MCF 10A (cell line): ENCODE data around the gene DLK1. TPM values are rescaled to one million over a fixed set of nuclear protein-coding genes. Genes with fewer than 3 reads are reported as not detected.

Experiments
- BruUV-seq: library from RNA; stranded (reverse); fragments of 400-500 nt; replicated peaks from 2 replicates; lab custom pipeline; 2021; lab: Mats Ljungman, UMichigan
- CTCF ChIA-PET: fragments of 300-600 bp; sonication (Branson Sonifier 250); formaldehyde crosslinking; extraction: SDS; loops from one replicate; lab custom pipeline; 2021; ENCODE audit warnings: antibody characterized with exemption, inconsistent platforms; lab: Yijun Ruan, JAX
- POLR2A ChIA-PET: fragments of 300-600, 350-650 bp; sonication (Branson Sonifier 250); formaldehyde crosslinking; extraction: SDS; loops from one replicate; lab custom pipeline; 2020; ENCODE audit warnings: antibody characterized with exemption, inconsistent platforms; lab: Yijun Ruan, JAX
- DNase-seq: peaks from one replicate; pipeline ENCODE4 v3.0.0-alpha.2; 2018; ENCODE audit not compliant: unreplicated experiment
- H3K27ac Mint-ChIP-seq: one replicate; pipeline ENCODE4 v1.8.0; 2022; ENCODE audit warnings: mild to moderate bottlenecking, low read depth, mixed read lengths; ENCODE audit not compliant: unreplicated experiment
- H3K27me3 Mint-ChIP-seq: one replicate; pipeline ENCODE4 v1.8.0; 2022; ENCODE audit warnings: mixed read lengths; ENCODE audit not compliant: insufficient read depth, unreplicated experiment
- H3K36me3 Mint-ChIP-seq: one replicate; pipeline ENCODE4 v1.8.0; 2022; ENCODE audit warnings: mild to moderate bottlenecking, moderate library complexity, mixed read lengths; ENCODE audit not compliant: insufficient read depth, unreplicated experiment
- H3K4me1 Mint-ChIP-seq: one replicate; pipeline ENCODE4 v1.8.0; 2022; ENCODE audit warnings: mixed read lengths; ENCODE audit not compliant: insufficient read depth, unreplicated experiment
- H3K4me3 Mint-ChIP-seq: one replicate; pipeline ENCODE4 v1.8.0; 2022; ENCODE audit warnings: mild to moderate bottlenecking, moderate library complexity, mixed read lengths; ENCODE audit not compliant: unreplicated experiment
- H3K9me3 Mint-ChIP-seq: one replicate; pipeline ENCODE4 v1.8.0; 2022; ENCODE audit warnings: mixed read lengths; ENCODE audit not compliant: unreplicated experiment
- CTCF ChIP-seq: fragments of 200-600 bp; IDR thresholded peaks from one replicate; pipeline ENCODE4 v1.8.0; 2022; ENCODE audit warnings: antibody characterized with exemption, mild to moderate bottlenecking; ENCODE audit not compliant: unreplicated experiment
- intact Hi-C: fragments of 100-400 bp; cut with micrococcal nuclease; formaldehyde crosslinking; loops from 2 replicates; pipeline ENCODE4 v1.14.1; 2022
- total RNA-seq: library from RNA; stranded (reverse); gene quantifications from 2 replicates; pipeline ENCODE4 v1.2.3, GENCODE V29; 2022

Gene DLK1
- total RNA-seq, 1 experiment from 2014 or later: not detected

DNA sequence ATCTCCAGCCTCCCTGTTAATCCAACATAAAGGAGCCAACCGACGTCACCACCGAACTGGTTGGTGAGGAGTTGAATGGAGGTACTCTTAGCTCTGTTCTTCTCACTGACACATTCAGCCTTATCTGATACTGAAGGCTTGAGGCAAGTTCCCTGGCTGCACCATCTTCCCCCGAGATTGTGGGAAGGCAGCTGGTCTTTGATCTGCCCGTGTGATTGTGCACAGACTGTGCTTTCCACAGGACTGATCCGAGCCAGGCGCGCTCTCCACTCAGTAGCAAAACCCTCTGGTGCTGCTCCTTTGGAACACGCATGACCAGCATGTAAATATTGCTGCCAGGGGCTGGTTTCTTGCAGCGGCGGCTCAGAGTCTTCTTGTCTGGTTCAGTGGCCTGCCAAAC, 30.1 kb upstream of the DLK1 start:
- ChIA-PET CTCF (interaction anchor here (0.6 to 0.9 kb wide), 2 partner anchors 812 to 815 kb away, joined by 3 read pairs; no protein-coding TSS in a partner anchor), POLR2A (no interaction called here)
- H3K27me3 Mint-ChIP-seq: no peaks in the 10 kb centered on the region
- no peak for DNase-seq
- no peak overlapping the region for H3K4me3 Mint-ChIP-seq
- no peak overlapping the region for H3K27ac Mint-ChIP-seq
- no TSS peak for BruUV-seq
- intact Hi-C loops: no loop called here
- TF ChIP-seq CTCF: no peak
- peaks cover 28% of the 10 kb centered on the region for H3K4me1 Mint-ChIP-seq
- no peaks in the 10 kb centered on the region for H3K9me3 Mint-ChIP-seq
- H3K36me3 Mint-ChIP-seq: no peaks in the 10 kb centered on the region

- Mint-ChIP-seq H3K27ac (no peak overlapping the region), H3K4me3 (no peak overlapping the region), H3K4me1 (peaks cover 13% of the 10 kb centered on the region), H3K27me3 (no peaks in the 10 kb centered on the region), H3K9me3 (no peaks in the 10 kb centered on the region), H3K36me3 (no peaks in the 10 kb centered on the region)
- BruUV-seq: no TSS peak
- intact Hi-C loops: no loop called here
- ChIA-PET CTCF (interaction anchor here (0.7 to 1.2 kb wide), 2 partner anchors 159 to 276 kb away, joined by 3 read pairs; no protein-coding TSS in a partner anchor), POLR2A (no interaction called here)
- DNase-seq: no peak
- TF ChIP-seq CTCF: no peak
Observed at GRCh38 chr14:100698066-100698465, 28.6 kb upstream of the DLK1 start.

DNA sequence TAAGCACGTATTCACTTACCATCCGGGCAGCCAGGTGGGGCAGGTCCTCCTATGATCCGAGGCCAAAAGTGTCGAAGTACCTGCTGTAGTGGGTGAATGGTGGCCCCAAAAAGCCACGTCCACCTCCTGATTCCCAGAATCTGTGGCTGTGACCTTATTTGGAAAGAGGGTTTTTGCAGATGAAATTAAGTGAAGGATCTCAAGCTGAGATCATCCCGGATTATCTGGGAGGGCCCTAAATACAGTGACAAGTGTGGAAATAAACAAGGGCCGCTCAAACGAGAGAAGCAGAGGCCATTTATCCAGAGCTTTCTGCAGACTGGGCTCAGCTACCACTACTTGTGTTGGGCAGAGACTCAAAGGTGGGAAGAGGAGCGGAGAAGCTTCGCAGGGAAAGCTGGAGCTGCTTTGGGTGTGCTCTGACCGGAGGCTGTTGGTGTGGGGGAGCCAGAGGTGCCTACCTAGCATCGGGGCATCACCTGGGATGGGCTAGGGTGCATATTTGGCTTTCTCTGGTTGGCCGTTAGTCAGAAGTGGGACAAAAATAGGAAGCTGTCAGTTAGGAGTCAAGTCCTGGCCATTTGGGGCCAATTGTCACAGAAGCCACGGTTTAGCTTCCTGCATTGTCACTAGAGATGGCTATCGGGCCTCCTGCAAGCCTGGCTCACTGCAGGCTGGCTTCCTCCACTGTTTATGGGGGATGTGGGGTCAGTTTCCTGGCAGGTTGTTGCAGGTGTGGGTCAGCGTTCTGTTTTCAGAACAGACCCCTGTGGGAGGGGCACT, 27.8 kb upstream of the DLK1 start:
- Mint-ChIP-seq H3K4me1 (peaks cover 6% of the 10 kb centered on the region), H3K9me3 (no peaks in the 10 kb centered on the region), H3K36me3 (no peaks in the 10 kb centered on the region), H3K4me3 (no peak overlapping the region), H3K27me3 (no peaks in the 10 kb centered on the region), H3K27ac (no peak overlapping the region)
- BruUV-seq: no TSS peak
- CTCF ChIA-PET: no interaction called here
- intact Hi-C loops: no loop called here
- no peak for TF ChIP-seq CTCF
- POLR2A ChIA-PET: no interaction called here
- no peak for DNase-seq

DNA sequence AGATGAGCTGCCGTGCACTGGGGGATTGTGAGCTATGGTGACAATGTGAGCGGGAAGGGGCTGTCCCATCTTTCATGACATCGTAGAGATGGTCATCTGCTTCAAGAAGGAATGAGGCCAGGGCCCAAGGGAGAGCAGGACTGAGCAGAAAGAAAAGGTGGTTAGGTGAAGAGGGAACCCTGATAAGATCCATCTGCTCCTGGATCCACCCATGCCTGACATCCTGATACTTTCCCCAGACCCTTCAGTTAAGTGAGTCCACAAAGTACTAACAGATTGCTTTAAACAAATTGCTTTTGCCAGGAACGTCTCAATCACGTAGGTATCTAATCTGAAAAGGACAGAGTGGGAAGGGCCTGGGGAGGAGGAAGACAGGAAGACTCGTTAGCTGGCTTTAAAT, 25.4 kb upstream of the DLK1 start:
- Mint-ChIP-seq H3K36me3 (no peaks in the 10 kb centered on the region), H3K9me3 (no peaks in the 10 kb centered on the region), H3K27ac (no peak overlapping the region), H3K4me1 (no peaks in the 10 kb centered on the region), H3K27me3 (no peaks in the 10 kb centered on the region), H3K4me3 (no peak overlapping the region)
- TF ChIP-seq CTCF: no peak
- ChIA-PET POLR2A (no interaction called here), CTCF (no interaction called here)
- intact Hi-C loops: no loop called here
- DNase-seq: no peak
- BruUV-seq: no TSS peak
